ENCODE data around the gene SCLT1.

DNA sequence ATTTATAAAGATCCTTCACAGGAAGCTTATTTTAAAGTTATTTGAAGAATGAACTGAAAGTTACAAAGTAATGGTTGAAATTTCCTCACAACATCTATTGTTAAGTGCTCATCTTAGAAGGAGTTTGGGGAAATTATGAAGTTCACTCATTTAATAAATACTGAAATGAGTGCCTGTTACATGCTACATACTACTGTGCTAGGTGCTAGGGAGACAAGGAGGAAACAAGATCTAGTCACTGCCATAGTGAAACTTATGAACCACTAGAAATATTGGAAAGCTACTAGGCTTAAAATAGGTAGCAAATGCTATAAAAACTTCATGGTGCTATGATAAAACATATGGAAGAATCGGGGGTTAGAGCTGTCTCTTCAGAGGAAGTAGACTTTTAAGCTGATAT lies 186.8 kb downstream of the SCLT1 start:
- TF ChIP-seq, protein P1, sequence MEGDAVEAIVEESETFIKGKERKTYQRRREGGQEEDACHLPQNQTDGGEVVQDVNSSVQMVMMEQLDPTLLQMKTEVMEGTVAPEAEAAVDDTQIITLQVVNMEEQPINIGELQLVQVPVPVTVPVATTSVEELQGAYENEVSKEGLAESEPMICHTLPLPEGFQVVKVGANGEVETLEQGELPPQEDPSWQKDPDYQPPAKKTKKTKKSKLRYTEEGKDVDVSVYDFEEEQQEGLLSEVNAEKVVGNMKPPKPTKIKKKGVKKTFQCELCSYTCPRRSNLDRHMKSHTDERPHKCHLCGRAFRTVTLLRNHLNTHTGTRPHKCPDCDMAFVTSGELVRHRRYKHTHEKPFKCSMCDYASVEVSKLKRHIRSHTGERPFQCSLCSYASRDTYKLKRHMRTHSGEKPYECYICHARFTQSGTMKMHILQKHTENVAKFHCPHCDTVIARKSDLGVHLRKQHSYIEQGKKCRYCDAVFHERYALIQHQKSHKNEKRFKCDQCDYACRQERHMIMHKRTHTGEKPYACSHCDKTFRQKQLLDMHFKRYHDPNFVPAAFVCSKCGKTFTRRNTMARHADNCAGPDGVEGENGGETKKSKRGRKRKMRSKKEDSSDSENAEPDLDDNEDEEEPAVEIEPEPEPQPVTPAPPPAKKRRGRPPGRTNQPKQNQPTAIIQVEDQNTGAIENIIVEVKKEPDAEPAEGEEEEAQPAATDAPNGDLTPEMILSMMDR (IDR thresholded peaks at IDR 0.05; ENCODE audit: poor library complexity, severe bottlenecking) = no peak
- TF ChIP-seq TAF1 (IDR thresholded peaks at IDR 0.05; ENCODE audit: low read depth) = no peak
- TF ChIP-seq RAD21 (conservative IDR thresholded peaks at IDR 0.05) = no peak
- no peak for TF ChIP-seq SMC3 (conservative IDR thresholded peaks at IDR 0.05; ENCODE audit: poor library complexity)
- TF ChIP-seq POLR2AphosphoS5 (IDR thresholded peaks at IDR 0.05) = no peak
- no peak for TF ChIP-seq EP300 (conservative IDR thresholded peaks at IDR 0.05; ENCODE audit: poor library complexity, severe bottlenecking)
- TF ChIP-seq, protein P2, sequence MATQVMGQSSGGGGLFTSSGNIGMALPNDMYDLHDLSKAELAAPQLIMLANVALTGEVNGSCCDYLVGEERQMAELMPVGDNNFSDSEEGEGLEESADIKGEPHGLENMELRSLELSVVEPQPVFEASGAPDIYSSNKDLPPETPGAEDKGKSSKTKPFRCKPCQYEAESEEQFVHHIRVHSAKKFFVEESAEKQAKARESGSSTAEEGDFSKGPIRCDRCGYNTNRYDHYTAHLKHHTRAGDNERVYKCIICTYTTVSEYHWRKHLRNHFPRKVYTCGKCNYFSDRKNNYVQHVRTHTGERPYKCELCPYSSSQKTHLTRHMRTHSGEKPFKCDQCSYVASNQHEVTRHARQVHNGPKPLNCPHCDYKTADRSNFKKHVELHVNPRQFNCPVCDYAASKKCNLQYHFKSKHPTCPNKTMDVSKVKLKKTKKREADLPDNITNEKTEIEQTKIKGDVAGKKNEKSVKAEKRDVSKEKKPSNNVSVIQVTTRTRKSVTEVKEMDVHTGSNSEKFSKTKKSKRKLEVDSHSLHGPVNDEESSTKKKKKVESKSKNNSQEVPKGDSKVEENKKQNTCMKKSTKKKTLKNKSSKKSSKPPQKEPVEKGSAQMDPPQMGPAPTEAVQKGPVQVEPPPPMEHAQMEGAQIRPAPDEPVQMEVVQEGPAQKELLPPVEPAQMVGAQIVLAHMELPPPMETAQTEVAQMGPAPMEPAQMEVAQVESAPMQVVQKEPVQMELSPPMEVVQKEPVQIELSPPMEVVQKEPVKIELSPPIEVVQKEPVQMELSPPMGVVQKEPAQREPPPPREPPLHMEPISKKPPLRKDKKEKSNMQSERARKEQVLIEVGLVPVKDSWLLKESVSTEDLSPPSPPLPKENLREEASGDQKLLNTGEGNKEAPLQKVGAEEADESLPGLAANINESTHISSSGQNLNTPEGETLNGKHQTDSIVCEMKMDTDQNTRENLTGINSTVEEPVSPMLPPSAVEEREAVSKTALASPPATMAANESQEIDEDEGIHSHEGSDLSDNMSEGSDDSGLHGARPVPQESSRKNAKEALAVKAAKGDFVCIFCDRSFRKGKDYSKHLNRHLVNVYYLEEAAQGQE (IDR thresholded peaks at IDR 0.05; ENCODE audit: borderline replicate concordance) = no peak
- no peak for TF ChIP-seq EZH2 (IDR thresholded peaks at IDR 0.05; ENCODE audit: borderline replicate concordance, insufficient read depth, low read length, poor library complexity, severe bottlenecking)
- no peak for TF ChIP-seq MXI1 (conservative IDR thresholded peaks at IDR 0.05; ENCODE audit: poor library complexity, severe bottlenecking)

Measured in neural cell (in vitro differentiated cells).